ENCODE results near the gene ZNF107. TPM values are rescaled to one million over a fixed set of nuclear protein-coding genes. Genes with fewer than 3 reads are reported as not detected.

The ZNF107 gene
- total and polyA plus RNA-seq, 2 of the 4 experiments (the other 2 are of a cell fraction): 2.0 to 2.5 TPM

GRCh38 chr7:64691831-64692230 is 25.9 kb downstream of the ZNF107 start:
- no peak overlapping the region for H3K56ac ChIP-seq (ENCODE audit: extremely low read depth, insufficient read depth, low read length)
- H2BK15ac ChIP-seq (ENCODE audit: low read depth, low read length): no peak overlapping the region
- dilution Hi-C loops (cut with HindIII; ENCODE audit: low sequenced_read_pairs, unreplicated experiment) (no loop called here), intact Hi-C loops (cut with micrococcal nuclease) (no loop called here), in situ Hi-C loops (cut with MboI; ENCODE audit: low sequenced_read_pairs) (no loop called here)
- no peak overlapping the region for H2AFZ ChIP-seq (replicated peaks; ENCODE audit: low read length, poor library complexity)
- no peaks in the 10 kb centered on the region for H3K27me3 ChIP-seq (ENCODE audit: control insufficient read depth, insufficient read depth, low read length)
- H3K9ac ChIP-seq (ENCODE audit: low read depth, low read length): no peak overlapping the region
- CTCF ChIA-PET: no interaction called here
- H3K23ac ChIP-seq (ENCODE audit: low read depth, low read length): no peak overlapping the region
- POLR2A ChIA-PET (ENCODE audit: unreplicated experiment): no interaction called here
- no peaks in the 10 kb centered on the region for H3K9me1 ChIP-seq (ENCODE audit: insufficient read depth, low read length)
- TF ChIP-seq CEBPB (IDR thresholded peaks at IDR 0.05; ENCODE audit: low read depth, low read length) (no peak), POLR2A (IDR thresholded peaks at IDR 0.05; ENCODE audit: low read depth, low read length) (no peak), ELK1 (IDR thresholded peaks at IDR 0.05; ENCODE audit: borderline replicate concordance, low read depth, low read length) (no peak), MXI1 (IDR thresholded peaks at IDR 0.05; ENCODE audit: borderline replicate concordance, low read depth, low read length) (no peak), NFE2L2 (IDR thresholded peaks at IDR 0.05; ENCODE audit: low read depth, low read length) (no peak), RAD21 (IDR thresholded peaks at IDR 0.05; ENCODE audit: low read length) (no peak)
- peaks cover 13% of the 10 kb centered on the region for H3K36me3 ChIP-seq (ENCODE audit: control insufficient read depth, insufficient read depth, low read length)
- no peak overlapping the region for H4K5ac ChIP-seq (ENCODE audit: low read depth, low read length)
- no peak overlapping the region for H2BK20ac ChIP-seq (ENCODE audit: low read depth, low read length)
- no TSS peak for BruUV-seq (replicated peaks)
- H3K4me3 ChIP-seq (ENCODE audit: insufficient read depth, low read depth, low read length): no peak overlapping the region
- no peak overlapping the region for H2AK9ac ChIP-seq (replicated peaks; ENCODE audit: low read depth, low read length, poor library complexity)
- no peak overlapping the region for H3K18ac ChIP-seq (ENCODE audit: low read depth, low read length)
- H3K79me1 ChIP-seq (ENCODE audit: low read depth in 1 of 2, low read length in 2 of 2): peaks cover 0 to 4% of the 10 kb centered on the region in 2 experiments; a peak in 2 of 4 replicates
- no peak overlapping the region for H3K27ac ChIP-seq (ENCODE audit: insufficient read depth, low read length)
- no peak overlapping the region for H3K14ac ChIP-seq (replicated peaks; ENCODE audit: low read depth, low read length)
- peaks cover 1% of the 10 kb centered on the region; the same call in 1 of the 2 replicates for H3K9me3 ChIP-seq (ENCODE audit: control insufficient read depth, insufficient read depth, low read length)
- H3K4ac ChIP-seq (ENCODE audit: low read depth, low read length): no peak overlapping the region
- ATAC-seq (ENCODE audit: low read depth): no peak
- H2BK120ac ChIP-seq (ENCODE audit: low read depth, low read length): no peak overlapping the region
- H3K4me2 ChIP-seq (ENCODE audit: low read depth, low read length): no peak overlapping the region
- H2AK5ac ChIP-seq (ENCODE audit: low read depth, low read length): no peak overlapping the region
- H3K4me1 ChIP-seq (ENCODE audit: control insufficient read depth, insufficient read depth, low read length): no peaks in the 10 kb centered on the region
- no peaks in the 10 kb centered on the region; the same call in 1 of the 2 replicates for H4K20me1 ChIP-seq (ENCODE audit: insufficient read depth, low read length)
- no peak overlapping the region for H4K8ac ChIP-seq (ENCODE audit: low read depth in 2 of 2, low read length in 2 of 2)
- no peak overlapping the region for H4K91ac ChIP-seq (ENCODE audit: insufficient read depth, low read depth, low read length)
- H2BK5ac ChIP-seq (ENCODE audit: low read depth, low read length, poor library complexity, severe bottlenecking): no peak overlapping the region
- no peak for DNase-seq
